NCI-H510A treated with DMSO at 0.1 percent for 48 hours (cell line): ENCODE measurements around the gene ENTPD1.
"Not testable (repeated sequence)": the region's sequence is repeated elsewhere in the genome, so short reads cannot be mapped to it uniquely, and the experiment has no call there.

ENCODE experiments used
- DNase-seq: peaks from one replicate; lab custom pipeline; 2025; lab: John Stamatoyannopoulos, UW

The ENTPD1 gene

GRCh38 chr10:95865814-95866466 is 110.0 kb downstream of the ENTPD1 start:
- DNase-seq = no peak

GRCh38 chr10:95866467-95866842 is 110.5 kb downstream of the ENTPD1 start:
- no peak for DNase-seq

DNA sequence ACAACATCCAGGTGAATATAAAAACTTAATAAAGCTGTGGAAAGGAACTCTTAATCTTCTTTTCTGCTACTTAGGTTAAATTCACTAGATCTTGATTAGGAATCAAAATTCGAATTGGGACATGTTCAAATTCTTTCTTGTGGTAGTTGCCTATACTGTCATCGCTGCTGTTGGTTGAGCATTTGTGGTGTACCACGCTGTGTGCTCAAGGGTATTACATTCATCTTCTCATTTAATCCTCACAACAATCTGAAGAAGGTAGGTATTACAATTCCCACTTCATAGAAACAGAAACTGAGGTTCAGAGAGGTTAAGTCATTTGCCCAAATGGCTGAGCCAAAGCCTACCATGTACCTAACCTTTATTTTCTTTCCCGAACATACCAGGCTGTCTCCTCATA is 111.9 kb downstream of the ENTPD1 start:
- no peak for DNase-seq

DNA sequence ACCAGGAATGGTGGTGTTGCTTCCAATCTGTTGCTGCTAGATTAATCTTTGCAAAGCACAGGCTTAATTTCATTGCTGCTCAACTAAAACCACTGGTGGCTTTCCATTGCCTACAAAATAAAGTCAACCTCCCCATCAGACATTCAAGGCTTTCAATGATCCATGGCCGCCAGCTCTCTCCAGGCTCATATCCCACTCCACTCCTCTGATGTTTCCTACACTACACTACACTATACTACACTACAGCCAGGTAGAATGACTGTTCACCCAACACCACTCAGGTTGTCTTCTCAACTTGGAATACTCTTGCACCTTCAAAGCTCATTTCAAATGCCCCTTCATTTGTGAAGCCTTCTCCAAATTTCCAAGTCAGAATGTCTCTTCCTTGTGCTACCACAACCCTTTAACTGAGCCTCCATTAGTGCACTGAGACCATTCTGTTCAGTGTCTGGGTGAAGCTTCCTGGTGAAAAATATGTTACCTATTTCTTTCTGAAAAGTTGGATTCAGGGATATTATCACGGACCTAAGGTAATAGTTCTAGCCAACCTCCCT is 116.3 kb downstream of the ENTPD1 start:
- no peak for DNase-seq

DNA sequence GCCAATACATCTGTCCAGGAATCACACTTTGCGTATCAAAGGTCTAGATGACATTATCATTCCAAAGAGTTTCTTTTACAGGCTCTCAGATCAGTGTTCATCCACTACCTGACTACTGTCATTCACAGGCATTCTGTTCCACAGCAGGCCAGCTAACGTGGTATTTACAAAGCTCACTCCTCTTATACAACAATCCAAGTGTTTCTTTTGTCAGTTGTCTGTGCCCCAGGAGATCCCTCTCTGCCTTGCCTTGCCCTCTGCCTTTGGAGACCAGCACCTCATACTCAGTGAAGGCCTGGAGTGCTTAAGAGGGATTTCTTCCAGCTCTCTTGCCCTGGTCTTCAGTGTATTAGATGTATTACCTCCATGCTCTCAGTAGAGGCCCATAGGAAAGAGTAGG is 117.2 kb downstream of the ENTPD1 start:
- DNase-seq = no peak

- DNase-seq = no peak
Observed at GRCh38 chr10:95873651-95874050, 117.7 kb downstream of the ENTPD1 start.

GRCh38 chr10:95874783-95875182 is 118.8 kb downstream of the ENTPD1 start:
- not testable (repeated sequence) for DNase-seq

DNA sequence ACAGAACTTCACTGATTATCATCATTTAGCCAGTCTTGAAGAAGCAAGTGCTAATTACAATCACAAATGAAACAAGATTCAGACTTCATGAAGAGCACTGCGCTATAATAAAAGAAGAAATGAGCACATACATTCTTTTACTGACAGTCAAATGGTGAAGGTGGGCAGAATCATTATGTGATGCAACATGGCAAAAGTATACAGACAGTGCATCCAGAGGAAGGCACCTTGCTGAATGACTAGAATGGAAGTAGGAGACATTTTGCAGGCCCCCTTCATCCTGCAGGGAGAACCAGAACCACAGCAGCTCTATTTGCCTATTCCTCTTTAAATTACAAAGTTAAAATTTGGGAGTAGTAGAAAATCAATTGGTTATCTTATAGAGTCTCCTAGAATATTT is 120.8 kb downstream of the ENTPD1 start:
- DNase-seq = no peak

DNA sequence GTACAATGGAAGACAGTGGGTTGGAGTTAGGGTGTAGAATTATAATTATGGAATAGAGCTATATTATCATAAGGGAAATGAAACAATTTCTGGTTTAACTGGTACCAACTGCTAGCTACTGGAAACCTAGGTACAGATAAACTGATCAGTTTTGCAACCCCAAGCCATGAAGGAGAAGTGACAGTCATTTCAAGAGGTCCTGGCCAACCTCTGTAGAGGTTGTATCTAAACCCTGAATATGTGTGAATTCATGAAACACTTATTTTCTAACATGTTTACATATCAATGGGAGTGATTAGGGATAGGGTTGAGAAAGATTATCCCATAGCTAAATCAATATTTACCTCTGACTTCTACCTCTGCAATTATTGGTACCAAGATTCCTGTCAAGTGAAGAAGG is 121.9 kb downstream of the ENTPD1 start:
- DNase-seq = no peak

GRCh38 chr10:95880704-95881103 is 124.7 kb downstream of the ENTPD1 start:
- DNase-seq = no peak

DNA sequence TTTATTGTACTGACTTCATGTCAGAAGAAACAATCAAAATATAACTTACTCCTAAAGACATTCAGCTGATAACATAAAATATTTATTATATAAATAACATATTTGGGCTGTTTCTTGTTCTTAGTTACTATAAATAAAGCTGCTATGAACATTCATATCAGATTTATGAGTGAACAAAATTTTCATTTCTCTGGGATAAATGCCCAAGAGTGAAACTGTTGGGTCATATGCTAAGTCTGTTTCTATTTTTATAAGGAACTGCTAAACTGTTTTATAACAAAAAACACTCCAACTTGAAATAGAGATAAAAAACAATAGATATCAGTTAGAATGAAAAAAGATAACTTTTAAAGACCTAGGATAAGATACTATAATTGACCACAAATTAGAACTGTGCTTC is 125.4 kb downstream of the ENTPD1 start:
- DNase-seq = no peak

DNA sequence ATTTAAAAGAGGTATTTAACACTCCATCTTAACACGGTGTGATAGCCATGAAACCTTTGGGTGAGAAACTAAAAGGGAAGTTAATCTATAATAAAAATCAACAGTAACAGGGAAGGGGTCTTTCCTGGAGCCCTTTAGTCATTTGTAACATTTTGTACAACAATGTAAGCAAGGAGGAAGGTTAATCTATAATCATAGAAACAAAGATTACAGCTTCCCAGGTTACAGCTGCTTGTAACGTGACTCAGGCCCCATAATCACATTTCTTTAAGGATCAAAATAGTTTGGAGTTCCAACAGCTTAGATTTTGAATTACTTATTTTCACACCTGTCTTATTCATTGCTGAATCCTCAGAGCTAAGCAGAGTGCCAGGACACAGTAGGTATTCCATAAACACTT is 133.9 kb downstream of the ENTPD1 start:
- no peak for DNase-seq

GRCh38 chr10:95896071-95896850 is 140.3 kb downstream of the ENTPD1 start:
- no peak for DNase-seq

GRCh38 chr10:95905897-95906580 is 150.1 kb downstream of the ENTPD1 start:
- DNase-seq = not testable (repeated sequence)

GRCh38 chr10:95906677-95907455 is 150.9 kb downstream of the ENTPD1 start:
- DNase-seq = peak; percentile 61

DNA sequence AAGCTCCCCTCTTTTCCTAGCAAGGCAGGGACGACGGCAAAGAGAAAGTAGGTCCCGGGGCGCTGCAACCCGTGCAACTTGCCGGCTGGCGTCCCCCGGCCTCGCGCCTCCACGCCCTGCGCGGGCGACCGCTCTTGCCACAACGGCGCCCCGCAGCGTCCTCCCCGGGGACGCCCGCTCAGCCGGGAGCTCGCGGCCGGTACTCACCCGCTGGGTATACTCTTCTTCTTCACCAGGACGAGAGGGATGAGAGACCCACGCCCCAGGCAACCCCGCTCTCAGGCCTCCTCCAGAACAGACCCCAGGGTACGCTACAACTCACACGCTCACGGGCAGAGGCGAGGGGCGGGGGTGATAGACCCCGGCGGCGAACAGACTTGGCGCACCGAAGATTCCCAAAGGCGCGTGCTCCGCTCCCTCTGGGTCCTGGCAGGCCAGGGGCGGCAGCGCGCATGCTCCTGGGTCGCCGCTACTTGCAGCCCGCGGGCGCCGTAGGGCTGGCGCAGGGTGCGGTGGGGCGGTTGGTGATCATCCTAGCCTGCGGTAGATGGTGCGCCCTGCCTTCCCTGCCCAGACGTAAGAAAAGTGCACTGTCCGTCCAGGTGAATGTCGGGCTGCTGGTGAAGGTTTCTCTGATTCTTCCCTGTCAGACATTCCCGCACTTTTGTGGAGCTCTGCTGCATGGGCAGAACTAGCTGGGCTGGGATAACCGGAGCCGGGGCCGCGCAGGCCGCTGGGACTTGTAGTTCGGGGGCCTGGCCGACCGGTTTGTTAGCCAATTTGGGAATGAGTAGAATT is 151.7 kb downstream of the ENTPD1 start, which contains the start of gene CC2D2B:
CC2D2B (plus strand) TSS at position 520 of the 798 bp plus-strand sequence. CDS start 3,349 bp downstream, outside the sequence.
- peak; percentile 81 for DNase-seq

DNA sequence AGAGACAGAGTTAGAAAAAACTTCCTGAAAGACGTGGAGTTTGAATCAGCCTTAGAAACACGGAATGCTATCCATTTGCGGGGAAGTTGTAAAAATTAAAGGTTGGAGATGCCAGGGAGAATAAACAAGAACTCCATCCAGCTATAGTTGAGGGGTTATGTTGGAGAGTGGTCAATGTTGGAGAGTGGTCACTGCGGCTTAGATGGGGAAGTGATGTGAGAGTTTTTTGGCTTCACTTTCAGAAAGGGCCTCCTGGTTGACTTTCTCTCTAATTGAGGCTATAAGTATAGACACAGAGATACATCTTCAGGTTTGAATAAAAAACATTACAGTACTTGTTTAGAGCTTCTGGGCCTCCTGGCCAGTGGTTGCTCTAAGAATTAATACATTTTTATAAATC is 152.5 kb downstream of the ENTPD1 start:
- no peak for DNase-seq

DNA sequence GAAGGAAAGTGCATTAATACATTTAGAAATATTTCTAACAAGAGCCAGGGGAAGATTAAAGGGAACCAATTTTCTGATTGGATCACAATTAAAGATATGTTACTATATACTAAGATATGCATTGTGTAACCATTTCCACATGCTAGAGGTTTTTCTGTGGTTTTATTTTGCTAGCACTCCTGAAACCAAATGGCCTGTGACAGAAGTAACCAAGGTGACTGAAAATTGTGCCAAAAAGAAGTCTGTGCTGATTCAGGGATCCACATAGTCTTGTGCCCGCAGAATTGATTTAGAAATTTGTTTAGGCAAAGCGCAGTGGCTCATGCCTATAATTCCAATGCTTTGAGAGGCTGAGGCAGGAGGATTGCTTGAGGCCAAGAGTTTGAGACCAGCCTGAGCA is 153.6 kb downstream of the ENTPD1 start:
- no peak for DNase-seq

DNA sequence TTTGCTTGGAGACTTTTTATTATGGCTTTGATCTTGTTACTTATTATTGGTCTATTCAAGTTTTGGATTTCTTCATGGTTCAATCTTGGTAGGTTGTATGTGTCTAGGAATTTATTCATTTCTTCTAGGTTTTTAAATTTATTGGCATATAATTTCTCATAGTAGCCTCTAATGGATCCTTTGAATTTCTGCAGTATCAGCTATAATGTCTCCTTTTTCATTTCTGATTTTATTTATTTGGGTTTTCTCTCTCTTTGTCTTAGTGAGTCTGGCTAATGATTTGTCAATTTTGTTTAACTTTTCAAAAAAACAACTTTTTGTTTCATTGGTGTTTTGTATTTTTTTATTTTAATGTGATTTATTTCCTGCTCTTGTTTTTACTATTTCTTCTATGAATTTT is 160.1 kb downstream of the ENTPD1 start:
- DNase-seq = not testable (repeated sequence)
